ENCODE results near the gene STAP1.

- no peak for TF ChIP-seq CTCF (IDR thresholded peaks at IDR 0.05)
- TF ChIP-seq POLR2AphosphoS5 (IDR thresholded peaks at IDR 0.05) = no peak
Observed at GRCh38 chr4:67555447-67555846, 3.1 kb upstream of the STAP1 start.

Measured in stomach (tissue), 4 donors.